Parathyroid adenoma (tissue), 2 donors: Measurements from ENCODE around the gene LLPH.

Source experiments
- H2AFZ ChIP-seq: fragments of 300-600 bp; sonication (generic); one replicate; pipeline ENCODE4 v1.7.0; 2017; ENCODE audit warnings: antibody characterized with exemption, mild to moderate bottlenecking
- H3K27ac ChIP-seq: fragments of 300-600 bp; sonication (generic); one replicate; pipeline ENCODE4 v1.7.0; 2017
- H3K27me3 ChIP-seq: fragments of 300-600 bp; sonication (generic); one replicate; pipeline ENCODE4 v1.7.0; 2017; ENCODE audit warnings: low read length; ENCODE audit not compliant: control insufficient read depth, insufficient read depth
- H3K36me3 ChIP-seq: fragments of 300-600 bp; sonication (generic); one replicate; pipeline ENCODE4 v1.7.0; 2017; ENCODE audit warnings: low read length; ENCODE audit not compliant: control insufficient read depth, insufficient read depth
- H3K4me1 ChIP-seq: fragments of 300-600 bp; sonication (generic); one replicate; pipeline ENCODE4 v1.7.0; 2017; ENCODE audit warnings: control low read depth
- H3K4me2 ChIP-seq: fragments of 300-600 bp; sonication (generic); one replicate; pipeline ENCODE4 v1.7.0; 2017; ENCODE audit warnings: low read length
- H3K4me3 ChIP-seq: fragments of 300-600 bp; sonication (generic); one replicate; pipeline ENCODE4 v1.7.0; 2017; ENCODE audit warnings: low read depth, low read length
- H3K79me2 ChIP-seq: fragments of 300-600 bp; sonication (generic); one replicate; pipeline ENCODE4 v1.7.0; 2017; ENCODE audit warnings: control low read depth
- H3K9ac ChIP-seq: fragments of 300-600 bp; sonication (generic); one replicate; pipeline ENCODE4 v1.7.0; 2017; ENCODE audit warnings: mild to moderate bottlenecking
- H3K9me3 ChIP-seq: fragments of 300-600 bp; sonication (generic); one replicate; pipeline ENCODE4 v1.7.0; 2017; ENCODE audit warnings: low read length; ENCODE audit not compliant: control insufficient read depth
- CTCF ChIP-seq: fragments of 300-600 bp; sonication (generic); IDR thresholded peaks from one replicate; pipeline ENCODE4 v1.7.0; 2017; ENCODE audit warnings: antibody characterized with exemption, mild to moderate bottlenecking
- donor health status: primary hyperparathyroidism.

Gene LLPH

GRCh38 chr12:66072135-66072534, 58.4 kb downstream of the LLPH start:
- TF ChIP-seq CTCF = no peak
- peaks cover 7% of the 10 kb centered on the region for H3K4me1 ChIP-seq

GRCh38 chr12:66071549-66071948, 59.0 kb downstream of the LLPH start:
- Histone ChIP-seq H3K9ac (no peak overlapping the region), H3K9me3 (no peaks in the 10 kb centered on the region), H3K4me1 (peaks cover 7% of the 10 kb centered on the region), H2AFZ (no peak overlapping the region), H3K36me3 (no peaks in the 10 kb centered on the region), H3K4me2 (no peak overlapping the region), H3K79me2 (no peaks in the 10 kb centered on the region), H3K27me3 (no peaks in the 10 kb centered on the region), H3K4me3 (no peak overlapping the region), H3K27ac (no peak overlapping the region)
- TF ChIP-seq CTCF = no peak

More at GRCh38 chr12:66072135-66072534, 58.4 kb downstream of the LLPH start:
- Histone ChIP-seq H3K79me2 (no peaks in the 10 kb centered on the region), H3K4me2 (no peak overlapping the region), H3K27me3 (no peaks in the 10 kb centered on the region), H3K36me3 (no peaks in the 10 kb centered on the region), H2AFZ (no peak overlapping the region), H3K9me3 (no peaks in the 10 kb centered on the region), H3K9ac (no peak overlapping the region), H3K4me3 (no peak overlapping the region), H3K27ac (no peak overlapping the region)

- Histone ChIP-seq H3K27me3 (no peaks in the 10 kb centered on the region), H3K36me3 (no peaks in the 10 kb centered on the region), H3K27ac (no peak overlapping the region), H3K4me1 (peaks cover 7% of the 10 kb centered on the region), H3K9ac (no peak overlapping the region), H3K4me3 (no peak overlapping the region), H2AFZ (no peak overlapping the region), H3K4me2 (no peak overlapping the region), H3K9me3 (no peaks in the 10 kb centered on the region), H3K79me2 (no peaks in the 10 kb centered on the region)
- no peak for TF ChIP-seq CTCF
These were observed 60.0 kb downstream of the LLPH start for GRCh38 chr12:66070378-66071120.

GRCh38 chr12:66066929-66067523, 63.5 kb downstream of the LLPH start:
- Histone ChIP-seq H3K36me3 (no peaks in the 10 kb centered on the region), H3K9ac (no peak overlapping the region), H3K9me3 (no peaks in the 10 kb centered on the region), H3K79me2 (no peaks in the 10 kb centered on the region), H3K4me1 (peaks cover 4% of the 10 kb centered on the region), H3K4me3 (no peak overlapping the region), H2AFZ (peak overlapping the region; percentile 5), H3K27me3 (no peaks in the 10 kb centered on the region), H3K27ac (no peak overlapping the region), H3K4me2 (no peak overlapping the region)
- TF ChIP-seq CTCF = no peak
